T-helper 9 cell (primary cell): Measurements from ENCODE around the gene RABGAP1L.
"Not testable (repeated sequence)": the region's sequence is repeated elsewhere in the genome, so short reads cannot be mapped to it uniquely, and the experiment has no call there.

Experiments used
- DNase-seq: peaks from one replicate; pipeline ENCODE4 v3.0.0-alpha.2; 2020

The RABGAP1L gene

GRCh38 chr1:174156437-174156836, 2.9 kb upstream of the RABGAP1L start:
- no peak for DNase-seq

DNA sequence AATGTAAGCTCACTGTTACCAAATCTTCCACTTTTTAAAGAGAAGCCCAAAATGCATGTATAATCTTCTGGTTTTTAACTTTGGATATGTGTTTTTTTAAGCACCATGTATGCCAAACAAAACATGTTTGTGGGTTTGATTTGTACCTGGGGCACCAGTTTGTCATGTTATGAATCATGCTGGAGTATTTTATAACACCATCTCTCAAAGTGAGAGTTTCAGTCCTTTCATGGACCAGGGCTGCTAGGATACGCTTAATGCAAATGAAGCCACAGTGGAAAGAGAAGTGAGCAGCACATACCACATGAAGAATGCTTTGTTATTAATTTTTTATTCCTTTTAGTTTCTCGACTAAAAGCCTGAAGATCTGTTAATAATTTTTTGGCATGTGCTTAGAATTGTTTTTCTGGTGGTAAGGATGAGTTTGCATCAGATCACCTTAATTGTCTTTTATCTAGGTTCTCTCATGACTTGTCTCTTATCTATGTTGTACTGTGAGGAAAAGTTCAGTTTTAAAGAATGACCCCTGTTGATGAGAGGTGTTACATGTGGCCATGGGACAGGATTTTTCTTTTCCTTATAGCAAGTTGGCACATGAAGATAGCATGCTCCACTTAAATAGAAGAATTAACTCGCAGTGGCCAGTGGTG, 2.0 kb upstream of the RABGAP1L start:
- no peak for DNase-seq

DNA sequence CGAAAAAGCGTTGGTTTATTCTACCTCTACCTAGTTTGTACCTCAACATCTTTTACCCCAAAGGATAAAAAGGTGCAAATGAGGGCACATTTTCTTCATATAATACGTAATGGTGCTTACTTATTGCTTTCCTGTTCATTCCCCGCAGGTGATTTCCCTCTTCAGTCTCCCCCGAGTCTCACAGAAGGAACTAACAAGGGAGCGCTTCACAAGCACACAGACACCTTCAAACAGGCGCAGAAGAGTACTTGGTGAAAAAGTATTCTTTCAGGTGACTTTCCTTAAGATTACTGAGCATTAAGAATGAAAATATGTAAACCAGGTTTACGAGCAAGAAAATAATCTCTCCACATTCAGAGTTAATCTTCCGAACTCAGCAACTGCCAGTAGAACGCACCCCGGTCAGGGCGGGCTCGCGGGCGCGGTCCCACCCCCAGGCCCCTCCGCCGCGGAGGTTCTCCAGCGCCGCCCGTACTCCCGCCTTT, 511 bp upstream of the RABGAP1L start:
- no peak for DNase-seq

DNA sequence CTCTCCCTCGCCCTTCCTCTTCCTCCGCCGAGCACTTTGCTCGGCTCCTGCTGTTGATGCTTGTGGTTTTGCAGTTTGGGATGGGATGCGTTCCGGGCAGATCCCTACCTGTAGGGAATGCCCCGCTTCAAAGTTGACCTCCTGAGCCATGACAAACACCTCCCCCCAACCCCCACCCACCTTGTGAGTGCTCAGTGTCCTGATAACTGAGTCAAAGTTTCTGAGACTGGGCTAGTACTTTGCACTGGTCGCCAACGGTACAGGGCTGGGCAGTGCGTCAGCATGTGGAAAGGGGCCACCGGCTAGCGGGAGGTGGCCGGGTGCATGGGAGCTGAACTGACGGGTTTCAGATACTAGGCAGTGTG, 771 bp downstream of the RABGAP1L start:
- no peak for DNase-seq

- DNase-seq, result no peak
Observed at GRCh38 chr1:174160603-174161002, 1.3 kb downstream of the RABGAP1L start.

- DNase-seq, result no peak
Observed at GRCh38 chr1:174161813-174162212, 2.5 kb downstream of the RABGAP1L start.

- DNase-seq, result no peak
Observed at GRCh38 chr1:174164826-174165225, 5.5 kb downstream of the RABGAP1L start.

GRCh38 chr1:174165471-174166137, 6.3 kb downstream of the RABGAP1L start:
- no peak for DNase-seq

- DNase-seq, result no peak
Observed at GRCh38 chr1:174166530-174167264, 7.4 kb downstream of the RABGAP1L start.

DNA sequence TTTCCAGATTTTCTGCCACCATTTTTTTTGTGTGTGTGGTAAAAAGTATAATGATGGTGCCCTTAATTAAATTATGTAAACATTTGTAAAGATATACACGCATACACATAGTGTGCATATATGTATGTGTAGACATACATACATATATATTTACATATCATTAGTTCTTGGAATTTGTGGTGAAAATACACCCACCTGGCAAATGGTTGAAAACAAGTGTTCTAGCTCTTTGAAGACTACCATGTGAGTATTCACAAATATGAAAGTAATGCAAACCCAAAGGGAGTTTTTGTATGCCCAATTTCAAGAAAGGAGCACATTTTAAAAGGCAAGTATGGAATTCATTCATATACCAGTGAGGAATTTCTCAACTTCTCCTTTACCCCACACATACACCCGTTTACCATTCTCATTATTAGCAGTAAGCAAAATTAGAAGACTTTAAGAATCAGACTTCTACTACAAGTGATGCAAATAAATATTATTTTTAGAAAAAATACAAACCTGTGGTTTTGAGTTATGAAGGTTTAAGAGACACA, 8.0 kb downstream of the RABGAP1L start:
- DNase-seq, result no peak

- DNase-seq, result no peak
Observed at GRCh38 chr1:174169342-174169741, 10.0 kb downstream of the RABGAP1L start.

DNA sequence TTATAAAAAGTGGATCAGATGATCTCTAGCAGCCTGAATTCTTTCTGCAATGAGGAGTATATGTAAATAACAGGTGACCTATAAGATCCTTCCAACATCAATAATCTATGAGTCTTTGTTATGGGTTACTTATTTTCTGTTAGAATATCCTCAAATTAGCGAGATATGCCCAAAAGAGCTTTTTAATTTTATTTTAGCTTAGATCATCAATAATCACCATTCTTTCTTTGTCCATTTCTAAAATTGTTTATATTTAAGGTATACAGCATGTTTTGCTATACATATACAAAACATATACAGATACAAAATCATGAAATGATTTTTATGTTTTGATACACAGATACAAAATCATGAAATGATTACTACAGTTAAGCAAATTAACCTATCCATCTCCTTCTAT, 11.8 kb downstream of the RABGAP1L start:
- DNase-seq, result no peak

GRCh38 chr1:174174461-174175329, 15.4 kb downstream of the RABGAP1L start:
- DNase-seq, result no peak

DNA sequence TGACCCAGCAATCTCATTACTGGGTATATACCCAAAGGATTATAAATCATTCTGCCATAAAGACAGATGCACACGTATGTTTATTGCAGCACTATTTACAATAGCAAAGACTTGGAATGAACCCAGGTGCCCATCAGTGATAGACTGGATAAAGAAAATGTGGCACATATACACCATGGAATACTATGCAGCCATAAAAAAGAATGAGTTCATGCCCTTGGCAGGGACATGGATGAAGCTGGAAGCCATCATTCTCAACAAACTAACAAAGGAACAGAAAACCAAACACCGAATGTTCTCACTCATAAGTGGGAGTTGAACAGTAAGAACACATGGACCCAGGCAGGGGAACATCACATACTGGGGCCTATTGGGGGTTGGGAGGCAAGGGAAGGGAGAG, 19.1 kb downstream of the RABGAP1L start:
- DNase-seq, result not testable (repeated sequence)

DNA sequence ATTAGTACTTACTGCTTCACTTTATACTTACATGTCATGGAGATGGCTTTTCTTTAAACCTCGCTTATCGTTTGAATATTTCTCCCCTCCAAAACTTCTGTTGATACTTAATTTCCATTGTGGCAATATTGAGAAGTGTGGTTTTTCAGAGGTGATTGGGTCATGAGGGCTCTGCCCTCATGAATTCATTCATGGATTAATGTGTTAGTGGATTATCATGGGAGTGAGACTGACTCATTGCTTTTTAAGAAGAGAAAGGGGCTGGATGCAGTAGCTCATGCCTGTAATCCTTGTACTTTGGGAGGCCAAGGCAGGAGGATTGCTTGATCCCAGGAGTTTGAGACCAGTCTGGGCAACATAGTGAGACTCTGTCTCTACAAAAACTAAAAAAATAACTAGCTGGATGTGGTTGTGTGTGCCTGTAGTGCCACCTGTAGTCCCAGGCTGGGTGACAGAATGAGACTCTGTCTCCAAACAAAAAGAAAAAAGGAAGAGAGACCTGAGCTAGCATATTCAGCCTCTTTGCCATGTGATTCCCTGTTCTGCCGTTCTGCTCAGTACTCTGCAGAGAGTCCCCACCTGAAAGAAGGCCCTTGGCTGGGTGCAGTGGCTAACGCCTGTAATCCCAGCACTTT, 30.2 kb downstream of the RABGAP1L start:
- no peak for DNase-seq

GRCh38 chr1:174190691-174191199, 31.4 kb downstream of the RABGAP1L start:
- no peak for DNase-seq

- DNase-seq, result no peak
Observed at GRCh38 chr1:174191349-174191862, 32.1 kb downstream of the RABGAP1L start.

GRCh38 chr1:174194461-174194860, 35.1 kb downstream of the RABGAP1L start:
- no peak for DNase-seq

DNA sequence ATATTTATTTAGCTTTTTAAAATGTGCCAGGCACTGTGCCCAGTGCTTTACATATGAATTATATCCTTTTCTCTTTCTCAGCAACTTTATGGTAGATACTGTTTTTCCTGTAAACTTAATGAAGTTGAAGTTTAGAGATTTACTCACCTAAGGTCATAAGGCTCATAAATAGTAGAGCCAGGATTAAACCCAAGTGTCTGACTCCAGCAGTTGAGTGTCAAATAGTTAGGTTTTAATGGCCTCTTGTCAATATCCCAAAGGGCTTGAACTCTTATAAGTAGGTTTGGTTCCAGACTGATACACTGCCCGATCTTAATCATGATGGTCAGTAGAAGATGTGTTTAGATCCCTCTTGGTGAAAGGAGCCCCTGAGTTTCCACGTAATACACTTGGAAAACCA, 37.8 kb downstream of the RABGAP1L start:
- DNase-seq, result no peak

- DNase-seq, result no peak
Observed at GRCh38 chr1:174197547-174197946, 38.2 kb downstream of the RABGAP1L start.

- no peak for DNase-seq
Observed at GRCh38 chr1:174198202-174198601, 38.9 kb downstream of the RABGAP1L start.

DNA sequence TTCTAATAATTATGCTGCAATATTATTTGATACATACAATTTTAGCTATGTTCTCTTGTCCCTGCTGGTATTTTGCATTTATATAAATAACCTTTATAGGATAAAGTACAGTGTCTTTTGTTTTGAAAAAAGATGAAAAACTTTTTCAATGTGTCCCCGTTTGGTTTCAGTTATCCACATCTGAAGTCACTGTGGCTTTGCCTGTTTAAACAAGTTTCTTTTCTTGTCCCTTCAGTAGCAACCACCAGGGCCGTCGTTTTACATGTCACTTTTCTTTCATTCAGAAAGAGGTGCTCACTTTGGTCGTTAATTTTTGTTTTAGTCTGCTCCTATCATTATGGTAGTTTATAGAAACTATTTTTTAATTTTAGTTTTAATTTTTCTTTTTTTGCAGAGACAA, 41.4 kb downstream of the RABGAP1L start:
- DNase-seq, result no peak
